MCF 10A (cell line): ENCODE results near the gene PPP4R2. TPM values are rescaled to one million over a fixed set of nuclear protein-coding genes. Genes with fewer than 3 reads are reported as not detected.

Experiments used
- BruUV-seq: library from RNA; stranded (reverse); fragments of 400-500 nt; replicated peaks from 2 replicates; lab custom pipeline; 2021; lab: Mats Ljungman, UMichigan
- CTCF ChIA-PET: fragments of 300-600 bp; sonication (Branson Sonifier 250); formaldehyde crosslinking; extraction: SDS; loops from one replicate; lab custom pipeline; 2021; ENCODE audit warnings: antibody characterized with exemption, inconsistent platforms; lab: Yijun Ruan, JAX
- POLR2A ChIA-PET: fragments of 300-600, 350-650 bp; sonication (Branson Sonifier 250); formaldehyde crosslinking; extraction: SDS; loops from one replicate; lab custom pipeline; 2020; ENCODE audit warnings: antibody characterized with exemption, inconsistent platforms; lab: Yijun Ruan, JAX
- DNase-seq: peaks from one replicate; pipeline ENCODE4 v3.0.0-alpha.2; 2018; ENCODE audit not compliant: unreplicated experiment
- H3K27ac Mint-ChIP-seq: one replicate; pipeline ENCODE4 v1.8.0; 2022; ENCODE audit warnings: mild to moderate bottlenecking, low read depth, mixed read lengths; ENCODE audit not compliant: unreplicated experiment
- H3K27me3 Mint-ChIP-seq: one replicate; pipeline ENCODE4 v1.8.0; 2022; ENCODE audit warnings: mixed read lengths; ENCODE audit not compliant: insufficient read depth, unreplicated experiment
- H3K36me3 Mint-ChIP-seq: one replicate; pipeline ENCODE4 v1.8.0; 2022; ENCODE audit warnings: mild to moderate bottlenecking, moderate library complexity, mixed read lengths; ENCODE audit not compliant: insufficient read depth, unreplicated experiment
- H3K4me1 Mint-ChIP-seq: one replicate; pipeline ENCODE4 v1.8.0; 2022; ENCODE audit warnings: mixed read lengths; ENCODE audit not compliant: insufficient read depth, unreplicated experiment
- H3K4me3 Mint-ChIP-seq: one replicate; pipeline ENCODE4 v1.8.0; 2022; ENCODE audit warnings: mild to moderate bottlenecking, moderate library complexity, mixed read lengths; ENCODE audit not compliant: unreplicated experiment
- H3K9me3 Mint-ChIP-seq: one replicate; pipeline ENCODE4 v1.8.0; 2022; ENCODE audit warnings: mixed read lengths; ENCODE audit not compliant: unreplicated experiment
- intact Hi-C: fragments of 100-400 bp; cut with micrococcal nuclease; formaldehyde crosslinking; loops from 2 replicates; pipeline ENCODE4 v1.14.1; 2022
- total RNA-seq: library from RNA; stranded (reverse); gene quantifications from 2 replicates; pipeline ENCODE4 v1.2.3, GENCODE V29; 2022
- TF ChIP-seq, protein P1 (sequence below): fragments of 200-600 bp; IDR thresholded peaks from one replicate; pipeline ENCODE4 v1.8.0; 2022; ENCODE audit warnings: antibody characterized with exemption, mild to moderate bottlenecking; ENCODE audit not compliant: unreplicated experiment

PPP4R2 gene
- total RNA-seq, 1 experiment from 2014 or later, result 105 TPM

DNA sequence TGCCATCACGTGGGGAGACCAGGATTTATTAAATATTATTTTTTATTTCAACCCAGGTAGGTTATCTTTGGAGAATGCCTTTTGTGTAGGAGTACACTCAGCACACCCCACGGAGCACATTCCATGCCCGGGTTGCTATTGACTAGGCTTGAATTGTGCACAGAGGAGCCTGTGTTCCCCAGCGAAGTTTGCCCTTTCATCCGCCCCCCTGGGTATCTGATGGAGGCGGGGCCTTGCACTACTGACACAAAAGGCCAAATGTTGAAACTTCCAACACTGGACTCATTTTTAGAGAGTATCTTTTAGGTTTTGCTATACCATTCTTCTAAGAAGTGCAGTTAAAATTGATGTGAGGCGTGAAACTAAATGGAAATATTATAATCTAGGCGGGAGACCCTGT lies 39.3 kb upstream of the PPP4R2 start:
- no peaks in the 10 kb centered on the region for H3K4me1 Mint-ChIP-seq
- no TSS peak for BruUV-seq
- no peaks in the 10 kb centered on the region for H3K36me3 Mint-ChIP-seq
- no peak for DNase-seq
- ChIA-PET POLR2A (no interaction called here), CTCF (no interaction called here)
- H3K9me3 Mint-ChIP-seq, result no peaks in the 10 kb centered on the region
- TF ChIP-seq, protein P1, sequence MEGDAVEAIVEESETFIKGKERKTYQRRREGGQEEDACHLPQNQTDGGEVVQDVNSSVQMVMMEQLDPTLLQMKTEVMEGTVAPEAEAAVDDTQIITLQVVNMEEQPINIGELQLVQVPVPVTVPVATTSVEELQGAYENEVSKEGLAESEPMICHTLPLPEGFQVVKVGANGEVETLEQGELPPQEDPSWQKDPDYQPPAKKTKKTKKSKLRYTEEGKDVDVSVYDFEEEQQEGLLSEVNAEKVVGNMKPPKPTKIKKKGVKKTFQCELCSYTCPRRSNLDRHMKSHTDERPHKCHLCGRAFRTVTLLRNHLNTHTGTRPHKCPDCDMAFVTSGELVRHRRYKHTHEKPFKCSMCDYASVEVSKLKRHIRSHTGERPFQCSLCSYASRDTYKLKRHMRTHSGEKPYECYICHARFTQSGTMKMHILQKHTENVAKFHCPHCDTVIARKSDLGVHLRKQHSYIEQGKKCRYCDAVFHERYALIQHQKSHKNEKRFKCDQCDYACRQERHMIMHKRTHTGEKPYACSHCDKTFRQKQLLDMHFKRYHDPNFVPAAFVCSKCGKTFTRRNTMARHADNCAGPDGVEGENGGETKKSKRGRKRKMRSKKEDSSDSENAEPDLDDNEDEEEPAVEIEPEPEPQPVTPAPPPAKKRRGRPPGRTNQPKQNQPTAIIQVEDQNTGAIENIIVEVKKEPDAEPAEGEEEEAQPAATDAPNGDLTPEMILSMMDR, result no peak
- intact Hi-C loops, result no loop called here
- H3K27me3 Mint-ChIP-seq, result no peaks in the 10 kb centered on the region
- H3K4me3 Mint-ChIP-seq, result no peak overlapping the region
- no peak overlapping the region for H3K27ac Mint-ChIP-seq

DNA sequence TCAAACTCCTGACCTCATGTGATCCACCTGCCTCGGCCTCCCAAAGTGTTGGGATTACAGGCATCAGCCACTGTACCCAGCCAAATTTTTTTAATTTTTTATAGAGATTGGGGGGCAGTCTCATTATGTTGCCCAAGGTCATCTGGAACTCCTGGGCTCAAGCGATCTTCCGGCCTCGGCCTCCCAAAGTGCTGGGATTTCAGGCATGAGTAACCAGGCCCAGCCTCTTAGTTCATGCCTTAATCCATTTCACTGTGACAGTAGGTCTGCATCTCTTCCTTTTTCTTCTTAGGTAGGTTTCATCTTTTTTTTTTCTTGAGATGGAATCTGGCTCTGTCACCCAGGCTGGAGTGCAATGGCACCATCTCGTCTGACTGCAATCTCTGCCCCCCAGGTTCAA lies 37.3 kb upstream of the PPP4R2 start:
- intact Hi-C loops, result no loop called here
- TF ChIP-seq, protein P1, result no peak
- Mint-ChIP-seq H3K9me3 (no peaks in the 10 kb centered on the region), H3K4me3 (no peak overlapping the region), H3K36me3 (no peaks in the 10 kb centered on the region), H3K27ac (no peak overlapping the region), H3K4me1 (no peaks in the 10 kb centered on the region), H3K27me3 (no peaks in the 10 kb centered on the region)
- no TSS peak for BruUV-seq
- CTCF ChIA-PET, result interaction anchor here (0.7 to 1.0 kb wide), 2 partner anchors 33 to 147 kb away, joined by 3 to 5 read pairs; no protein-coding TSS in a partner anchor
- POLR2A ChIA-PET, result interaction anchor here (0.6 kb wide), 1 partner anchor 18 kb away, joined by 3 read pairs; no protein-coding TSS in a partner anchor
- no peak for DNase-seq

DNA sequence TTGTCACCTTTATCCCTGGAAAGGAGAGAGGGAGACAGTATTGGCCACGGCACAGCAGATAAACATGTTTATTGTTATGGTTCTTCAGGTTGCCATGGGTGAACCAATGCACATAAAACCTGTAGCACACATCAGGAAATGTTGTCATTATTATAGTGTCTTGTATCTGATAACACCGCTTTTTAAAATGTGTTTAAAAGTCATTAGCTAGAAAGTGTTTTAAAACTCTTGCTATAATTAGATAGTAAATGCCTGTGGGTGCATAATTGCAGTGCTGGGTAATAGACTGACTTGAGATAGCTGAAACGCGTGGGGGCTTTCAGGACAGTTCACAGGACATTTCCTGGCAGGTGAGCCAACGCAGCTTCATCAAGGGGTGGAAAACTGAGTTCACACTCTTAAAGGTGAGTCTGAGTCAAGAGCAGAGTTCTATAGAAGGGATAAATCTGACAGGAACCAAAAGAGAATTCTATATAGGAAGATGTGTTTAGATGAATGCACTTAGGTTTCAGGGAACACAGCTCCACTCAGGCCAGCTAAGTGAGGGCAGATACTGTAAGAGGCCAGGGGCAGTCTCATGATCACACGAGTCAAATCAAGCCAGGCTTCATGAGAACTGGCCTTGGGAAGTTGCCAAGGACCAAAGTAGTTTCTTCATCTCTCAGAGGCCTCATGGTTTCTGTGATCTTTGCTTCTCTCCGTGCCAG lies 35.6 kb upstream of the PPP4R2 start:
- ChIA-PET POLR2A (no interaction called here), CTCF (no interaction called here)
- no peak overlapping the region for H3K27ac Mint-ChIP-seq
- BruUV-seq, result no TSS peak
- DNase-seq, result peak; percentile 40
- H3K27me3 Mint-ChIP-seq, result no peaks in the 10 kb centered on the region
- no peaks in the 10 kb centered on the region for H3K36me3 Mint-ChIP-seq
- intact Hi-C loops, result no loop called here
- H3K4me3 Mint-ChIP-seq, result no peak overlapping the region
- no peaks in the 10 kb centered on the region for H3K9me3 Mint-ChIP-seq
- H3K4me1 Mint-ChIP-seq, result no peaks in the 10 kb centered on the region
- TF ChIP-seq, protein P1, result no peak

DNA sequence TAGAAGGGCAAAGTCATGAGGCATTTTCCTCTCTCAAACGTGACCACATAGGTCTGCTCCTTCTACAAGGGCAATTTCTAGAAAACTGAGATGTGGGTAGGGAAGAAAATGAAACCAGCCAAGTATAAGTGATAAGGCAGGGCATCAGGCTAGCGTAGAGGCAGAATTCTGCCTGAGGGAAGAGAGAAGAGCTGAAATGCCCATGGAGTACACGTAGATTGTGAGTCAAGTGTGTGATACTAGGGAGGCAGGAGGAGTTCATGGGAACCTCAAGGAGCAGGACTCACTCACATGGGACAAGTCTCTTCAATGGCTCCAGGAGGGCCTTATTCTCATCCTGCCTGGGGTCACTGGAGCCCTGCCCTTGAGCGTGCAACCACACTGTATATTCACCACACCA lies 34.9 kb upstream of the PPP4R2 start:
- ChIA-PET CTCF (no interaction called here), POLR2A (no interaction called here)
- Mint-ChIP-seq H3K4me3 (no peak overlapping the region), H3K9me3 (no peaks in the 10 kb centered on the region), H3K27me3 (no peaks in the 10 kb centered on the region), H3K4me1 (no peaks in the 10 kb centered on the region), H3K36me3 (no peaks in the 10 kb centered on the region), H3K27ac (no peak overlapping the region)
- no TSS peak for BruUV-seq
- no peak for DNase-seq
- intact Hi-C loops, result no loop called here
- TF ChIP-seq, protein P1, result no peak
